Stomach (tissue), 4 donors: Measurements from ENCODE around the gene ARHGAP26.

Source experiments
- POLR2A ChIP-seq, 4 donors: fragments of 450-650 bp; IDR thresholded peaks; one replicate each; pipeline ENCODE4 v1.6.1; 2016; ENCODE audit warnings: antibody characterized with exemption in 4 of 4, control low read depth in 2 of 4, mild to moderate bottlenecking in 1 of 4, moderate library complexity in 1 of 4
- TF ChIP-seq, protein P1 (sequence below), 7 experiments: fragments of 450-650 bp in 4 of 7; fragments of 200-600 bp in 3 of 7; sonication (generic) in 3 of 7; IDR thresholded peaks; one replicate each; pipeline ENCODE4 v1.5.1; 2016 to 2019; ENCODE audit warnings: antibody characterized with exemption in 7 of 7, control low read depth in 2 of 7, mild to moderate bottlenecking in 1 of 7

DNA sequence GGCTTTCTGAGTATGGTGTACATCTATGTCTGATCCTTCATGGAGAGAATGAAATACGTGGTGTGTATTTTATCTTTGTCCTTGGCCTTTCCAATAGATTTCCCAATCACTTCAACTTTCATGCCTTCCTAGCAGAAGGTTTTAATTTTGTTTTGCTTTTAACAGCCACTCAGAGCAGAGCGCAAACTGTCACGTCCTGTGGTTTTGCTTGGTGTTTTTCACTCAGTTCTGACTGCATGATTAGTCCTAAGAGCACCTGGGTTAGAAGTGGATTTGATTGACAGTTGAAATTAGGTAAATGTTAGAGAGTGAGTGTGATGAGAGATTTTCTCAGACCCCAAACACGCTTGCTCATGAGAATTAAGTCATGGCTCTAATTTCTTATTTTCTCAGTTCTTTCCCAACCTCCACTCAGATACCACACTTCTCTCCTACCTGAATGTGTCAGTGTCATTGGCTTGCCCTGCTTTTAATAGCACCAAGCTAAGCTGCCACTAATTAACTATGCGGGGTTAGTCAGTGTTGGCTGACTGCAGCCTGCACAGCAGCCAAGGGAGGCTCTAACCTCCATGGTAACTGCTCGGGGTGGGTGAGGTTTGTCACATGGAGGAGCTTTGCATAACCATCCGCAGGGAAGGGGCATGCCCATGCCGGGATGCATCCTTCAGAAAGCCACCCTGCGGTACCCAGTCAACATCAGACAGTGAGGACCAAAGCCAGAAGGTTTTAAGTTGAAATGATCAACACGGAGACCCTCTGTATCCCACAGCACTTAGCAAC lies 459.9 kb downstream of the ARHGAP26 start:
- TF ChIP-seq, protein P1, sequence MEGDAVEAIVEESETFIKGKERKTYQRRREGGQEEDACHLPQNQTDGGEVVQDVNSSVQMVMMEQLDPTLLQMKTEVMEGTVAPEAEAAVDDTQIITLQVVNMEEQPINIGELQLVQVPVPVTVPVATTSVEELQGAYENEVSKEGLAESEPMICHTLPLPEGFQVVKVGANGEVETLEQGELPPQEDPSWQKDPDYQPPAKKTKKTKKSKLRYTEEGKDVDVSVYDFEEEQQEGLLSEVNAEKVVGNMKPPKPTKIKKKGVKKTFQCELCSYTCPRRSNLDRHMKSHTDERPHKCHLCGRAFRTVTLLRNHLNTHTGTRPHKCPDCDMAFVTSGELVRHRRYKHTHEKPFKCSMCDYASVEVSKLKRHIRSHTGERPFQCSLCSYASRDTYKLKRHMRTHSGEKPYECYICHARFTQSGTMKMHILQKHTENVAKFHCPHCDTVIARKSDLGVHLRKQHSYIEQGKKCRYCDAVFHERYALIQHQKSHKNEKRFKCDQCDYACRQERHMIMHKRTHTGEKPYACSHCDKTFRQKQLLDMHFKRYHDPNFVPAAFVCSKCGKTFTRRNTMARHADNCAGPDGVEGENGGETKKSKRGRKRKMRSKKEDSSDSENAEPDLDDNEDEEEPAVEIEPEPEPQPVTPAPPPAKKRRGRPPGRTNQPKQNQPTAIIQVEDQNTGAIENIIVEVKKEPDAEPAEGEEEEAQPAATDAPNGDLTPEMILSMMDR (IDR thresholded peaks at IDR 0.05): no peak
- no peak for TF ChIP-seq POLR2A (IDR thresholded peaks at IDR 0.05)
